Brain microvascular endothelial cell (primary cell): Measurements from ENCODE around the gene AR.
"Not testable (repeated sequence)": the region's sequence is repeated elsewhere in the genome, so short reads cannot be mapped to it uniquely, and the experiment has no call there.

Experiments used
- DNase-seq: peaks from one replicate; pipeline ENCODE4 v3.0.0-alpha.2; 2020
- H3K27ac ChIP-seq: fragments of 250-450 bp; sonication (Bioruptor Pico); 2 replicates; pipeline ENCODE4 v1.5.1; 2020; ENCODE audit warnings: mild to moderate bottlenecking, moderate library complexity
- H3K27me3 ChIP-seq: fragments of 250-450 bp; sonication (Bioruptor Pico); replicated peaks from 2 replicates; pipeline ENCODE4 v1.5.1; 2020; ENCODE audit warnings: mild to moderate bottlenecking
- H3K36me3 ChIP-seq: fragments of 250-450 bp; sonication (Bioruptor Pico); replicated peaks from 2 replicates; pipeline ENCODE4 v1.5.1; 2020; ENCODE audit warnings: mild to moderate bottlenecking
- H3K4me3 ChIP-seq: 2 replicates; pipeline ENCODE4 v1.5.1; 2011; ENCODE audit warnings: low read depth, mild to moderate bottlenecking, control low read depth, low read length, moderate library complexity
- CTCF ChIP-seq: IDR thresholded peaks from 2 replicates; pipeline ENCODE4 v1.5.1; 2011; ENCODE audit warnings: low read depth, mild to moderate bottlenecking, moderate library complexity, low read length, control low read depth, inconsistent platforms; ENCODE audit errors: missing control alignments
- in situ Hi-C: cut with HindIII; loops from 2 replicates; pipeline ENCODE4 v1.10.0; 2017; ENCODE audit warnings: low sequenced_read_pairs, low pct_ligation_motif_present

AR gene

GRCh38 chrX:67651437-67652142 is 107.8 kb downstream of the AR start:
- in situ Hi-C loops: no loop called here
- no peaks in the 10 kb centered on the region for H3K27me3 ChIP-seq
- no peaks in the 10 kb centered on the region for H3K36me3 ChIP-seq
- no peak overlapping the region for H3K27ac ChIP-seq
- no peak overlapping the region for H3K4me3 ChIP-seq
- TF ChIP-seq CTCF: no peak
- no peak for DNase-seq

GRCh38 chrX:67652543-67652942 is 108.7 kb downstream of the AR start:
- Histone ChIP-seq H3K27ac (no peak overlapping the region), H3K4me3 (no peak overlapping the region), H3K27me3 (no peaks in the 10 kb centered on the region), H3K36me3 (no peaks in the 10 kb centered on the region)
- in situ Hi-C loops: no loop called here
- no peak for TF ChIP-seq CTCF
- DNase-seq: no peak

GRCh38 chrX:67654301-67654700 is 110.5 kb downstream of the AR start:
- DNase-seq: no peak
- no peak overlapping the region for H3K27ac ChIP-seq
- no peak for TF ChIP-seq CTCF
- no peaks in the 10 kb centered on the region for H3K27me3 ChIP-seq
- in situ Hi-C loops: no loop called here
- no peaks in the 10 kb centered on the region for H3K36me3 ChIP-seq
- no peak overlapping the region for H3K4me3 ChIP-seq

GRCh38 chrX:67665583-67665982 is 121.8 kb downstream of the AR start:
- no peaks in the 10 kb centered on the region for H3K27me3 ChIP-seq
- H3K27ac ChIP-seq: no peak overlapping the region
- no peak for DNase-seq
- no peaks in the 10 kb centered on the region for H3K36me3 ChIP-seq
- TF ChIP-seq CTCF: no peak
- in situ Hi-C loops: no loop called here
- no peak overlapping the region for H3K4me3 ChIP-seq

- in situ Hi-C loops, H3K27me3 ChIP-seq, H3K4me3 ChIP-seq, H3K36me3 ChIP-seq, H3K27ac ChIP-seq, DNase-seq: not testable (repeated sequence)
Measured at GRCh38 chrX:67670717-67671116, 126.9 kb downstream of the AR start.

- H3K36me3 ChIP-seq: no peaks in the 10 kb centered on the region
- no peak for DNase-seq
- no peak overlapping the region for H3K27ac ChIP-seq
- no peaks in the 10 kb centered on the region for H3K27me3 ChIP-seq
- no peak overlapping the region for H3K4me3 ChIP-seq
- in situ Hi-C loops: no loop called here
- TF ChIP-seq CTCF: no peak
Measured at GRCh38 chrX:67673741-67674274, 130.0 kb downstream of the AR start.
